CD4-positive, alpha-beta T cell treated with Interleukin-2 at 100 ng/mL for 4 hours (primary cell): Measurements from ENCODE around the gene MYO18B.

ENCODE experiments used
- DNase-seq: peaks from one replicate; pipeline ENCODE4 v3.0.0-alpha.2; 2020; ENCODE audit warnings: low spot score

The MYO18B gene

DNA sequence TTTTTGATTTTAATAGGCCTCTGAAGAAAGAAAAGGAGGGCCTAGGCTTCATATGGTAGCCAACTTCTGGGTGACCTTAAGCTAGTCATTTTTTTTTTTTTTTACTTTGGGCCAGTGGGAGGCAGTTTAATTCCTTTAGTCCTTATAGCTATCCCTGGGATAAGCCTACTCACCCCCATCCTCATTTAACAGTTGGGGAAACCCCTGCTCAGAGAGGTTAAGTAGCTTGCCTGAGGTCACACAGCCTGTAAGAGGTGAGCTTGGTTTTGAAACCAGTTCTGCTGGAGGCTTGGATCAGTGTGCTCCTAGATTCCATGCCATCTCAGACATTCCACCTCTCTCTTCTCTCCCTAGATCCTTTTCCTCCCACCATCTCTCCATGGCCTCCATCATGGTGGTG lies 86.4 kb downstream of the MYO18B start:
- DNase-seq: no peak

DNA sequence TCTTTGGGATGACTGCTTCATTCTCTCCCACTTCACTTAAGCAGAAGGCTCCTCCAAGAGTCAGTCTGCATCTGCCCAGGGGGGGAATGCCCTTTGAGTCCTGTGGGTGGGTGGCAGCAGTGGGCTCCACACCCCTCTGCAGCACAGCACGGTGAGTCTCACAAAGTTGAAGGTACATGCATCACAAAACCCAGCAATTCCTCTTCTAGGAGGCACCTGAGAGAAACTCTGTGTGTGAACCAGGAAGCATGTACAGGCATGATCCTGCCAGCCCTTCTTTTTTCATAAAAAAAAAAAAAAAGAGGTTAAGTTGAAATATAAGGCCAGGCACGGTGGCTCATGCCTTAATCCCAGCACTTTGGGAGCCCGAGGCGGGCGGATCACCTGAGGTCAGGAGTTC lies 87.2 kb downstream of the MYO18B start:
- no peak for DNase-seq

DNA sequence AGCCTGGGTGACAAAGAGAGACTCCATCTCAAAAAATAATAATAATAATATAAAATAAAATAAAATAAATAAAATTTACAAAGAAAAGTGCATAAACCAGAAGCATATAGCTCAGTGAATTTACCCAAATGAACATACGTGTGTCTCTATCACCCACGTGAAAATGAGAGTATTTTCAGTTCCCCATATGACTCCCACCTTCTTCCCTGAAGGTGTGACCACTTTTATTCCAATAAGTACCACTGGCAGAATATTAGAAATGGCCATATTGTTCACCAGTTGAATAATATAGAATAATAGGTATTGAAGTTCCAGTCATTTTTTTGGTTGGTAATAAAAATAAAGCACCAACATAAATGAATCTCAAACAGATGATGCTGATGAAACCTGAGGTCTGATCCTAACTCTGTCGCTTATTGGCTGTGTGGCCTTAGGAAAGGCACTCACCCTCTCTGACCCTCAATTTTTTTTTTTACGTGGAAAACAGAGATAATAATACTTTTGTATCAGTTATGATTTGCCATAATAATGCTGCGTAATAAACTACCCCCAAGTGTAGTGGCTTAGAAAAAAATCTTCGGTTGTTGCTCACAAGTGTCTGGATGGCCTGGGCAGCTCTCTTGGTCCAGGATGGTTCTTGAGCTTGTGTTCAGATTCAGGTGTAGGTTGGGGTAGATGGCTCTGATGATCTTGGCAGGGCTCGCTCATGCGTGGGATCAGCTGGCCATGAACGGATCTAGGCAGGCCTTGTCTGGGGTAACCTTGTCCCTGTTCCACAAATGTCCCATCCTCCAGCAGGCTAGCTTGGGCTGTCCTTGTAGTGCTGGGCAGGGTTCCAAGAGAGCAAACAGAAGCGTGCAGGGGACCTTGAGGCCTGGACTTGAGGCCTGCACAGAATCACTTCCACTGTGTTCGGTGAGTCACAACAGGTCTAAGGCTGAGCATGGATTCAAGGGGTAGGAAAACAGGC lies 88.1 kb downstream of the MYO18B start:
- DNase-seq: no peak

DNA sequence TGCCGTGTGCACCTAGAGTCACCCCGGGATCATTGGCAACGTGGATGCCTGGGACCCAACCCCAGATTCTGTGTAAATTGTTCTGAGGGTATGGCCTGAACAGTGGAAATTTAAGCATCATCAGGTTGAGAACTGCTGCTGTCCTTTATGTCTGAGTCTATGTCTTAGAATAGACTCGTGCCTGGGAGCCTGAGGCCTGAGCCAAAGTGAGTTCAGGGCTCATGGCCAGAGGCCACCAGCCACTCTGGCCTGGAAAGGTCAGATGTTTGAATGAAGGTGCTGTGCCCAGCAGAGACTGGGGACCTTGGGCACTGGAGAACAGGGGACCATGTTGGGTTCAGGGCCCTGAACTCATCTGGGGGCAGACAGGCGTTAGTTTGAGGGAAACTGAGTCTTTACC lies 91.1 kb downstream of the MYO18B start:
- DNase-seq: no peak

DNA sequence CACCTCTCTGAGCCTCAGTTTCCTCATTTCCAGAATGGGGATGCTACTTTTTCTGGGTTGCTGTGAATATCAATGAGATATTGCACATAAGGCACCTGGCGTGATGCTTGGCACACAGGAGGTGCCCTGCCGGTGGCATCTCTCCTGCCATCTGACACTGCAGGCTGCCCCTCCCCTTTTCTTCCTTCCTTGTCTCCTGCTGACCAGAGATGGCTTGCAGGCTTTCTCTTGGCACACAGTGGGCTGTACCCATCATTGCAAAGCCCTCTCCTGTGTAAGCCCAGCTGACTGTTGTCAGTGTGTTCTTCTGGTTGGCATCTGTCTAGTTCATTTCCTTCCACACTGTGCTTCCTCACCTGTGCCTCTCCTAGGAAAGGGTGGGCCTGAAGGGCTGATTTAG lies 91.7 kb downstream of the MYO18B start:
- no peak for DNase-seq

DNA sequence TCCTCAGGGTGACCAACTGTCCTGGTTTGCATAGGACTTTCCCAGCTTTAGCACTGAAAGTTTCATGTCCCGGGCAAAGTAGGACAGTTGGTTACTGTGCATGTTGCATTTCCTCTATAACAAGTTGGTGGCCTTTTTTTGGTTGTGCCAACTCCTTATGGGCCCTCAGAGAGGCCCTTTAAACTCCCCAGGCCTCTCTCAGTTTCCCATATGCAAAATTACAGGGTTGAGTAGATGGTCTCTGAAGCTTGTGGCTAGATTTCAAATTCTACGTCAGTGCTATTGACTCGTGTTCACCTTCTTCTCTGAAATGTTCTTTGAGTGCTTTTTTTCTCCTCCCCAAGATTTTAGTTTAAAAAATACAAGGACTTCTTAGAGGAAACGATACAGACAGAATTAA lies 92.5 kb downstream of the MYO18B start:
- no peak for DNase-seq

DNA sequence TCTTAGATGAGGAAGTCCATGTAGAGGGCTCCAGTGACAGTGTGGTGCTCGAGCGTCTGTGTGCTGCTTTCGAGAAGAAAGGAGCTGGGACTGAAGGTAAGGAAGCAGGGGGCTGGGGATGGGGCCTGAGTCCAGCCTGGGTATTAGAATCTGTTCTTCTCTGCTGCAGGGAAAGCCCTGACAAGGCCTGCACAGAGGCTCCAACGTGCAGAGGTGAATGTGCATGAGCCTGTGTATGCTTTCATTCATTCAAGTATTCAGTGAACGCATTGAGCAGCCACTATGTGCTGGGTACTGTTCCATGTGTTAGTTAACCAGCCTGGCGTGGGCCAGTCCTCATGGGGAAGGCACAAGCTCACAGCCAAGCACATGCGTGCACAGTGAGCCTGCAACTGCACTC lies 93.4 kb downstream of the MYO18B start:
- DNase-seq: no peak

DNA sequence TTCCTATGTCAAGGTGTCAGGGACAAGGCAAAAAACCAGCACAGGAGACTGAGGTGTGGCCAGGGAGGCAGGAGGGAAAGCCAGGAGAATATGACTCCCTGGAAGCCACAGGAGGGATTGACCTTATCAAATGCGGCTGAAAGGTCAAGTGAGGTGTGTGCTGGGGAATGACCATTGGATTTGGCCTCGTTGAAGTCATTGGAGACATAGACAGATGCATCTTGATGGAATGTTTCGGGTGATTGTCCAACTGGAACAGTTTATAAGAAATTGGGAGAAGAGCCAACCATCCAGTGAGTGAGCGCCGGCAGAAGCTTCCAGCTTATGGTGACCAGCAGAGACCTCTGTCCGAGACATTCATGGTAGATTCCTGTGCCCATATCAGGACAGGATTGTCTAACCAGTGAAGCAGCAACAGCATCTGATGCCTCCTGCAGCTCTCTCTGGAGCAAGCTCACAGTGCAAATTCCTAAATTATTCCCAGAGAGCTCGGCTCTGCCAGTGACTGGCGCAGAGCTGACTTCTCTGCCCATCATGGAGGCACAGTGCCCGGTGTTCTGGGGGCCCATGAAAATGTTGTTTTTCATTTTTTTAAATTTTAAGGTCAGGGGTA lies 95.4 kb downstream of the MYO18B start:
- no peak for DNase-seq

DNA sequence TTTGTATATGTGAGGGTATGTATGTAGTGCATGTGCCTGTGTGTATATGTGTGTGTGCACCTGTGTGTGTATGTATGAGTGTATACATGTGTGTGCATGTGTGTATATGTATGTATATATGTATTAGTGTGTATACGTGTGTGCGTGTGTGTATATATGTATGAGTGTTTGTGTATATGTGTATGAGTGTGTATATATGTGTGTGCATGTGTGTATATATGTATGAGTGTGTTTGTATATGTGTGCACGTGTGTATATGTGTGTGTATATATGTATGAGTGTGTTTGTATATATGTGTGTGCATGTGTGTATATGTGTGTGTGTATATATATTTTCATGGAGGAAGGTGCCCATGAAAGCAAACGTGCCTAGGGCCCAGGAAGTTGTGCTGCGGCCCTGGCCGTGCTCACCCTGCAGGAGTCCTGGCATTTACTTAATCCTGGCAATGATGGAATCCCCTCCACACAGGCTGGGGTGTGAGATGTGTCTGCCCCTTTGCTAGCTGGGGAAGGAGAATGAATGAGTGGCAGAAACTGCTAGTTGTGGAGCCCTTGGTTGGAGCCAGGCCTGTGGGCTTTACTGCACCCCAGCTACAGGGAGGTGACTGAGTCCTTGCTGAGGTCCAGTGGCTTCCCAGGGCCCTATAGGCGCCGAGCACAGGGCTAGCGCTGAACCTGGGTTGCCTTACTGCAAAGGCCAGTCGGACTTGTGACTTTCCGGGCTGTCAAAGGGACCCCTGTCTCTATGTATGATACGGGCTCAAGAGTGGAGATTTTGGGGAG lies 97.2 kb downstream of the MYO18B start:
- DNase-seq: no peak

DNA sequence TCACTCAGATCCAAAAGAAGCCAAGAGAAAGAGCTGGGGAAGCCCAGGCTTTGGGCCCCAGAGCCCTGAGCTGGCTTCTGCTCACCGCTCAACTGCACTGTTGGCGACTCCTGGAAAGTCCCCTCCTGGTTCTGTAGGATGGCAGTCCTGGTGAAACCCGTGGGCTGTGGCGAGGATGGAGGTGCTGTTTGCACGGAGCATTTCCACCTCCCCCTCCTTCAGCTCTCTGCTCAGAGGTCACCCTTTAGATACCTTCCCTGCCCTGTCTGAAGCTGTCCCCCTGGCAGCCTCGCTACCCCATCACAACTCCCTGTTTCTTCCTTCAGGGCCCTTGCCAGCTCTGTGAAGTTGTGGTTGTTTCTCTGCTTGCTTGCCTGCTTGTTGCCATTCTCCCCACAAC lies 97.8 kb downstream of the MYO18B start:
- no peak for DNase-seq

DNA sequence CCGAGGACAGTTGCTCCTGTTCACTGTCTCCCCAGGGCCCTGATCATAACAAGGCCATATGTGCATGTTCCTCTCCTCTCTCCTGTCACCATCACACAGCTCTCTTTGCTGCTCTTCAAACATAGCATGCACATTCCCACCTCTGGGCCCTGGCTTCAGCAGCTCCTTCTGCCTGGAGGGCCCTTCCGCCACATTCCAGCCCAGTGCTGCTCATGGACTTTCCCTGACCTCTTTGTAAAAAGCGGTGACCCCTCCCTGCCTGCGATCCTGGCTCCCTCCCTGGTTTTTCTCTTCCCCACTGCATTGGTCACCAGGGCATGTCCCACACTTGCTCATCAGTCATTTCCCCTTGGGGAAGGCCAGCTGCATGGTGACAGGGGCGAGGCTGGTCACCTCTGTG lies 98.2 kb downstream of the MYO18B start:
- DNase-seq: no peak

DNA sequence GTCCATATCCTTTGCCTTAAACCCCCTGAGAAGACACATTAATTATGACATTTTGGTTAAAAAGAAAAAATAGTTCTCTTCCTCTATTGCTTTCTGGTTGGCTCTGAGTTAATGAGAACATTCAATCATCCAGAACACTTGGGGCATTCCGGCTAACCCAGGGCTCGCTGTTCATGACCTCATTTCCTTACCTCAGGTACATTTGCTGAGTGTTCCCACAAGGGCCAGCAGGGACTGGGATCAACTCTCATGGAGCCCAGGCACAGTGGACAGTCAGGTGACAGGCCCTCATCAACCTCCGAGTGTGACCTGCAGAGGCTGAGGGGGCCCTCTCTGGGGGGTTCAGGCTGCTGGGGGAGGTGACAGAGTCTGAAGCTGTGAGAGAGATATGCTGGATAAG lies 98.9 kb downstream of the MYO18B start:
- DNase-seq: no peak

DNA sequence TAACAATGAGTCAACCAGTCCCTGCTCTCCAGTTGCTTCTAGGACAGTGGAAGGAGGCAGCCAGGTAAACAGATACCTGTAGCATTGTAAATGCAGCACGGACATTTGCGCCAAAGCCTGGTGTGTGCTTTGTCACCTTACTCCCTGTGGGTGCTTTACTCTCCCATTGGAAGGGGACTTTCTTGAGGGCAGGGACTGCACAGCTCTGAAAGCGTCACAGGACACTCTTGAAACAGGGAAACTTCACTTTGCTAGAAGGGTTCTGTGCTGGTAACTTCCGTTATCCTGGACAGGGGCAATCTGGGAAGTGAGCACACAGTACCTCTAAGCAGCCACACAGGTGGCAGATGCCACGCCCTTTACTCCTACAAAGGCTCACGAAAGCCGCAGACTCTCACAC lies 99.8 kb downstream of the MYO18B start:
- no peak for DNase-seq

DNA sequence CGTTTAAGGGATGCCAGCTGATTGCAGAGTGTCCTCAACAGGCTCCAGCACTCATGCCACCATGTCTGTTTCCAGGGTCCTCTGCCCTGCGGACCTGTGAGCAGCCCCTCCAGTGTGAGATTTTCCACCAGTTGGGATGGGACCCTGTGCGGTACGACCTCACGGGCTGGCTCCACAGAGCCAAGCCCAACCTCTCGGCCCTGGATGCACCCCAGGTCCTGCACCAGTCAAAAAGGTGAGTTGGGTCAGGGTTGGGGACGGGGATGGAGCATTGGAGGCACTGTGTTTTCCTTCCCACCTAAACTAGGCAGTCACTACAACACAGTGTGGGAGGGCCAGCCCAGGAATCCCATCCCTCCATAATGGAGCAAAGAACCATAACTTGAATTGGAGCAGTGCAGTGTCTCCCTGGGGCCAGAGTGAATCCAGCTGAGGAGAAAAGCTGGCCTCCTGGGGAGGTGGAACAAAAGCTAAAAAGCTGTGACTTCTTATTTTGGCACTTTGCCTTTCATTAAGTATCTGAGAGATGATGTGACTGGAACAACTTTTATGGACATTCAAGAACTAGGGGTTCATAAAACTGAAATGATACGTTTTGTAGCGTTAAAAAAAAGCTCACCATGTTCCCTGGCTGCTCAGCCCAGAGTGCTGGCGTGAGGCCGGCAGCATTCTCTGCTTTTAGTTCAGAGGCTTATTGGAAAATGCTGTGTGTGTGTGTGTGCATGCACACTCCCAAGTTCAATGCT lies 101.8 kb downstream of the MYO18B start:
- no peak for DNase-seq

DNA sequence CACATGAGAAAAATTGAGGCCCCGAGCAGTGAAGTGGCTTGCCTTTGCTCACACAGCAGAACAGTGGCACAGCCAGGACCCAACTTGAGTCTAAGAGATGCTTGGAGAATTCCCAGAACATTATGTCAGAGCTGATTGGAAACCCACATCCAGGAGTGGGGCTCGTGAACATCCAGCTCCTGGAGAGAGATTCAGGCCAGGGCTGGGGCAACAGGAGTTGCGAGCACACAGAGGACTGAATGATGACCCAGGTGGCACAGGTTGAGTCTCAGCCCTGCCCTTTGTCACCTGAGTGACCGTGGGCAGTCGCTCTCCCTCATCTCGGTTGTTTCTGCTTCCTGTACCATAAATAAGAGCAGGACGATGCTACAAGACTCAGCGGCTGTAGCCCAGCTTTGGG lies 102.6 kb downstream of the MYO18B start:
- no peak for DNase-seq

DNA sequence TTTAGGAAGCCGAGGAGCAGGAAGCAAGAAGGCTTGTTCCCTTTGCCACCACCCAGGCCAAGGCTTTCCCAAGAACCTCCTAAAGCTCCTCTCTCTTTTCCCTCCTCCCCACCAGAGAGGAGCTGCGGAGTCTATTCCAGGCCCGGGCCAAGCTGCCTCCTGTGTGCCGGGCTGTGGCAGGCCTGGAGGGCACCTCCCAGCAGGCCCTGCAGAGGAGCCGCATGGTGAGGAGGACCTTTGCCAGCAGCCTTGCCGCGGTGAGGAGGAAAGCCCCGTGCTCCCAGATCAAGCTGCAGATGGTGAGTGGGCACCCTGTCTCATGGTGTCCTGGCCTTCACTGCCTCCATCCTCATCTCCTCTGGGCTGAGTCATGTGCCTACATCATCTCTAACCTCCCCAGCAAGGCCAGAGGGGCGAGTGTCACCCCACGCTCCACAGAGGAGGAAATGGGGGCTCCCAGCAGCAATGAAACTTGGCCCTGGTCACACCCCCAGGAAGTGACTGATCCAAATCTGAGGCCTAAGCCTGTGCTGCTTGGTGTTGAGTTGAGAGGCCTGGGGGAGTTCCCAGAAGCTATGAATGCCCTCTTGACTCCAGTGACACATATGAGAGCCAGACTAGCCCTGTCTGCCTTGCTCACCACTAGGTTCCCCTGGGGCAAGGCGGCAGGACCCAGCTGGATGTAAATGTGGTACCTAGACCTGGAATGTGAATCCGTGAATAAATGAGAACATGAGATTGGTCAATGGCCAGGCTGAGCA lies 104.2 kb downstream of the MYO18B start:
- no peak for DNase-seq

DNA sequence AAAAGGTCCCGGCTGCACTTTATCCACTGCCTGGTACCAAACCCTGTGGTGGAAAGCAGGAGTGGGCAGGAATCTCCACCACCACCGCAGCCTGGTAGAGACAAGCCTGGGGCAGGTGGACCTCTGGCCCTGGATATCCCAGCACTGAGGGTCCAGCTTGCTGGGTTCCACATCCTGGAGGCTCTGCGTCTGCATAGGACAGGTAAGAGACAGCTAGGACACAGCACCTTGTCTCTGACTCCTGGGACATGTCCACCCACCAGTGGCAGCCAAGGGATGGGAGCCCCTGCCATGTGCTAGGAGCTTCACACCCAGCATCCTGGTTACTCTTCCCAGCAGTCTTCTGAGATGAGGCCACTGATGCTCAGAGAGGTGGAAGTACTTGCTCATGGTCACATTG lies 105.5 kb downstream of the MYO18B start:
- DNase-seq: no peak

DNA sequence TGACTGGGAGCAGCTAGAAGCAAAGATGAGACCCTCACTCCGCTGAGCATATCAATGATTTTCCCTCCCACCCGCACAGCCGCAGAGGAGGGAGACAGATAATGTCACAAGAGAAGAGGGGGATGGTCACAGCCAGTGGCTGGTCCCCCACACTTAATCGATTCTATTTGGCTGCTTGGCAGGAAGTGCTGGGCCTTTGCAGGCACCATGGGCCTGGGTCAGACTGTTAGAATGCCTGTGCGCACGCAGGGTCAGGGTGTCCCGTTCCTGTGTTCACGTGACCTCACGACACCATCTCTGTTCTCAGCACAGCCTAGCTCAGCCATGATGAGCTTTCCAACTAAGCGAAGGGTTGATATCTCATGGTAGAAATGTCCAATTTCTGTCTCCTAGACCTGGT lies 107.0 kb downstream of the MYO18B start:
- DNase-seq: no peak

DNA sequence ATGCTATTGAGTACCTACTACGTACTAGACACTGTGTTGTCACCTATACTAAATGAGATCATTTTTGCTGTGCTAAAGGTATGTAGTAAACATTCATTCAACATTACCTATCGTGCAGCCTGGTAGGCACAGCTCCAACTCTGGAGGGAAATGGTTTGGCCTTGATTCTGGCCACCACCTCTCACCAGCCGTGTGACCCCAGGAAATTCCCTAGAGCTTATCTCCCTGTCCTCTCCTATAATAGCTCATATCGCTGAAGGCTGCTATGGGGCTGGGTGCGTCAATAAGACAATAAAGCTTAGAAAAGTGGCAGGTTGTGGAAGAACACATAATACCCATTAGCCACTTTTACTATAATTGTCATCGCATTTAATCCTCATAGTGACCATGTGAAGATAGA lies 107.5 kb downstream of the MYO18B start:
- no peak for DNase-seq

DNA sequence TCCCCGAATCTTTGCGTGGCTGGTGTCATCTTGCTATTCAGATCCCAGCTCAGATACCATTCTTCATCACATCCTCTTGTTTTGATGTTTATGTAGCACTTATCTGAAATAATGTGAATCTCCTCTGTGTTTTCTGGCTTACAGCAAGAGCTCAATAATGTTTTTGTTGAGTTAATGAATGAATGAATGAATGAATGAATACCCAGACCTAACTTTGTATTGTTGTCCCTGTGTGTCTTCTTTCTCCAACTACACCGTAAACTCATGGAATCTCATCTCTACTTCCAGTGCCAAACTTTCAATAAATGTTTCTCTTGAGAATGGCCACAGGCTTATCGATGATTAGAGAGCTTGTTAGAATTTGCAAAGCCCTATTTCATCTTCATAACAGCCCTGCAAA lies 110.2 kb downstream of the MYO18B start:
- no peak for DNase-seq

DNA sequence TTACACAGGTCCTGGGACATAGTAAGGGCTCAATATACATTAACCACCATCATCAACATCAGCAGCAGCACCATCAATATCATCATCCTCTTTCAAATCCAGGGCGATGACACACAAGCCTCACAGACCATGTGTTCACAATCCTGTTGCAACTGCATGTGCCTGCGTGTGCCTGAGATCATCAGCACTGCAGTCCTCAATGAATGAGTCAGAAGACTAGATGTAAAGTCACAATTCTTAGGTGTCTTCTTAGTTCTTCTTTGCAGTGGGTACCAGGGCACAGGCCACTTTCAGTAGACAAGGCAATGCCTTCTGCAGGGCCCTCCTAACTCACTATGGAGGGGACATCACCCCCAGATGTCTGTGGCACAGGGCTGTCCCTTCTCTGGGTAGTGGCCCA lies 111.1 kb downstream of the MYO18B start:
- DNase-seq: no peak
